GM12874 (cell line): ENCODE measurements around the gene PDE1A.

Experiments used
- CTCF ChIP-seq: IDR thresholded peaks from 2 replicates; pipeline ENCODE4 v1.5.1; 2011; ENCODE audit warnings: low read depth, mild to moderate bottlenecking, control low read depth, low read length, moderate library complexity; ENCODE audit not compliant: insufficient read depth

The PDE1A gene

GRCh38 chr2:182265718-182266117, 161.1 kb downstream of the PDE1A start:
- TF ChIP-seq CTCF, result no peak

GRCh38 chr2:182261860-182262387, 164.9 kb downstream of the PDE1A start:
- no peak for TF ChIP-seq CTCF

- TF ChIP-seq CTCF, result no peak
Measured at GRCh38 chr2:182259629-182260150, 167.1 kb downstream of the PDE1A start.

- TF ChIP-seq CTCF, result no peak
Measured at GRCh38 chr2:182252534-182252933, 174.3 kb downstream of the PDE1A start.

GRCh38 chr2:182248898-182249297, 177.9 kb downstream of the PDE1A start:
- no peak for TF ChIP-seq CTCF

GRCh38 chr2:182248362-182248761, 178.5 kb downstream of the PDE1A start:
- no peak for TF ChIP-seq CTCF

GRCh38 chr2:182247831-182248230, 179.0 kb downstream of the PDE1A start:
- TF ChIP-seq CTCF, result no peak

- TF ChIP-seq CTCF, result no peak
Measured at GRCh38 chr2:182245963-182246362, 180.9 kb downstream of the PDE1A start.
